HG03196 (cell line): ENCODE measurements around the gene AHRR.
"Not testable (repeated sequence)": the region's sequence is repeated elsewhere in the genome, so short reads cannot be mapped to it uniquely, and the experiment has no call there.

Source experiments
- ATAC-seq: cut with Tn5 transposase; IDR thresholded peaks from one replicate; pipeline ENCODE4 v1.9.1; 2021; ENCODE audit not compliant: unreplicated experiment

AHRR gene

DNA sequence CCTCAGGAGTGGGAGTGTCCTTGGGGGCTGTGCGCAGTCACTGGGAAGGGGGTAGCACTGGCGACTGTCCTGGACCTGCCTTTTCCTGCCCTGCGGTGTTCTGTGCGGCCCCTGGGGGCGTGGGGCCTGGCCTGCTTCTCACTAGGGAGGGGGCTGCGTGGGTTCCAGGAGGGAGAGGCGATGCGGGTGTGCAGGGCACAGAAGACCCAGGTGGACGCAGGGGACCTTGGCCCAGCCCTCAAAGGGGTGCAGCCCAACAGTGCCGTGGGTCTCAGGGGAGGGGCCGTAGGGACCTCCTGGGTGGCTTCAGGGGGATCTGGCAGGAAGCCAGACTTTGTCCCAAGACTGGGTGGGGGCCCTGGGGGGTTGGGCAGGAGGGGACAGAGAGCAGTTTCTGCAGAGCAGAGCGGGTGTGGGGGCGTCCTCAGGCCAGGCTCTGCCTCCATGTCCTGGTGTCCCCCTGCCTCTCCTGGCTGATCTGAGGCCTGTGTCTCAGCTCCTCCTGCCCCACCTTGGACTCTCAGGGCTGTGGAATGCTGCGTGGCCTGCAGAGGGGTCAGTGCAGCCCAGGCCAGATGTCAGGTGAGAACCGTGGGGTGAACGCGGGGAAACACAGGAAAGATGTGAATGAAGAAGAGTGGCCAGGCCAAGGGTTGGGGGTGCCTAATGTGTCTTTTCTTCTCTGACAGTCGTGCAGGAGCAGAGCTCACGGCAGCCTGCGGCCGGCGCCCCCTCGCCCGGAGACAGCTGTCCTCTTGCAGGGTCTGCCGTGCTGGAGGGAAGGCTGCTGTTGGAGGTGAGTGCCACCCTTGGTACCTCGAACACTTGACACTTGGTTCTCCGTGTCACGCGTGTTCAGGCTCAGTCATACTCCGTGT lies 54.6 kb downstream of the AHRR start:
- ATAC-seq, result no peak

DNA sequence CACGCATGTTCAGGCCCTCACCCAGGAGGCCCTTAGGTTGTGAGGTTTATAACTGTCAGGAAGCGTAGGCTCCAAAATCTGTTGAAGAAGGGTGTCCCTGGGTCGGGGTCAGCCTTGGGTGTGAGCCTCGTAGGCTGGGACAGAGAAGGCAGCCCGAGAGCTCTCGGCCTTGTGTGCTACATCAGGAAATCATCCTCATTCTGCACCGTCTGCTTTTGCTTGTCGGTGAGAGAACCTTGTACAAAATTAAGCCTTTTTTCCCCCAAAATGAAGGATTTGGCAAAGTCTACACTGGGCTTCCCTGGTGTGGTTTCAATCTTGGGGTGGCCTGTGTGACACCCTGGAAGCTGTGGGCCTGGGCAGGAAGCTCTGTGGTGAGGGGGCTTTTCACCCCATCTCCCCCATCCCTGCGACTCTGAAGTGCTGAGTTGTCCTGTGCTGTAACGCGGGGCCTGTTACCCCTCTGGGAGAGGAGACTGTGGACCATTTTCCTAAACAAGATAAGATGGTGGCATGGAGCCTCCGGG lies 55.3 kb downstream of the AHRR start:
- no peak for ATAC-seq

DNA sequence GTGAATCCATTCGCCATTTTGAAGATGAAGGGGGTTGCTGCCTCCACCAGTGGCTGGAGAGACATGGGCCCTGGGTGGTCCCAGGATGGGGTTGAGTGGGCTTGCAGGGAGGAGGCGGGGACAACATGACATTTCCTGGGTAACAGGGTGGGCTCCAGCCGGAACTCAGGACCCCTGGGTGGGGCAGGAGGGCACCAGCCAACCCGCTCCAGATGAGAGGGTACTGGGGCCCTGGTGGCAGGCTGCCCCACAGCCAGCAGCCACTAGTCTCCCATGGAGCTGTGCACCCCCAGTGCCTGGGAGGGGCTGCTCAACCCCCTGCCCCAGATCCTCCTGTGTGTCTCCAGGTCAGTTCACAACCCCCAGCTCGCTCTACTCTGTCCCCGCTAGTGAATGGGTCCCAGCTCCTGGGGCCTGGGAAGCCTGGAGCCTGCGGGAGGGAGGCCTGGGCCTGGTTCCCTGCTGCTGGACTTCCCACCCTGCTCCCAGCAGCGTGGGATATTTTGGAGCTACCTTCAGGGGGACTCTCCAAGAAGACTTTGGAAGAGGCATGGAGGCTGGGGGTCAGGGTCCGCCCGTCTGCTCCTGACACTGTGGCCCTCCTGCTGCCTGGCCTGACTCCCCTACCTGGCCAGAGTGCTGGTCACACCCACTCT lies 55.9 kb downstream of the AHRR start:
- ATAC-seq, result no peak

DNA sequence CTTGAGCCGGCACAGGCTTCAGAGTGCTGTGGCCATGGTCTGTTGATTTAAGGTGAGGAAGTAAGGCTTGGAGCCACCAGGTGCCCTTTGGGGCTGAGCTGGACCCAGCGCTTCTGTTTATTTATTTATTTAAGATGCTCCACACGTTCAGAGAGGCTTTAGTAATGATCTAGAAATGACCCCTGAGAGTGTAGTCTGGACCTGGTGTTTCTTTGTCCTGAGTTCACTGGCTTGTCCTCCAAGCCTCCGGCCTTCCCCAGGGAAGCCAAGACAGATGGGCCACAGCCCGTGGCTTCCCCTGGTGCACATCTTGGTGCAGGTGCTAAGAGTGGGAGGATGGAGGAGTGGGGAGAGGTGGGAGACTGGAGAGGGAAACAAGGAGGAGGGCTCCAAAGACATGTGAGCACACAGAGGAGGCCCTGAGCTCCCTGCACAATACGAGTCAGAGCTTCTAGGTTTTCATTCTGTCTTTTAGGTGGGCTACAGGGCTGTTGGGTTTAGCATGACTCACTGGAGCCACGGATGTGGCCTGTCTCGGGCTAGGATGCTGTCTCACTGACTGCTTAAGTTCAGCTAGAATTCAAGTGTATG lies 56.9 kb downstream of the AHRR start:
- ATAC-seq, result no peak

DNA sequence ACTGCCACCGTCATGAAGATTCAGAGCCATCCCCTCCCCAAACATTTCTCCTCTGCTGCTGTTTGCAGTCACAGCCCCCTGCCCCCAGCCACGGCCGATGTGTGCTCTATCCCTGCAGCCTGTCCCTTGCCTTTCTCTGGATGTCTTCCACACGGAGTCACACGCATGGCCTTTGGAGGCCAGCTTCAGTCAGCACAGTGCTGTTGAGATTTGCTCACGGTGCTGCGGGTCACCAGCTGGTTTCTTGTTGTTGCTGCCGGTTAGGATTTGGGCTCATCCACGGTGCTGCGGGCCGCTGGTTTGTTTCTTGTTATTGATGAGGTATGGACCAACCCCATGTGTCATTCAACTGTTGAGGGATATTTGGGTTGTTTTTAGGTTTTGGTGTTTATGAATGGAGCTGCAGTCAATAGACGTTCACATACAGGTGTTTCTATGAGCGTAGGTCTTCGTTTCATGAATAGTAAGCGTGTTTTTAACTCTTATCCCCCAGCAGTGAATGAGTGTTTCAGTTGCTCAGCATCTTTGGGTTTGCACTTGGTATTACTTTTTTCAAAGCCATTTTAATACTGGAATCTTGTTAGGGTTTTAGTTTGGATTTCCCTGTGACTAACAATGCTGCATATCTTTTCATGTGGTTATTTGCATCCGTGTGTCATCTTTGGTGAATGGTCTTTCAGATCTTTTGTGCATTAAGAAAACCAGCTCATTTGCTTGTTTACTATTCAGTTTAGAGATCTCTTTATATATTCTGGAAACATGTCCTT lies 57.6 kb downstream of the AHRR start:
- ATAC-seq, result no peak

DNA sequence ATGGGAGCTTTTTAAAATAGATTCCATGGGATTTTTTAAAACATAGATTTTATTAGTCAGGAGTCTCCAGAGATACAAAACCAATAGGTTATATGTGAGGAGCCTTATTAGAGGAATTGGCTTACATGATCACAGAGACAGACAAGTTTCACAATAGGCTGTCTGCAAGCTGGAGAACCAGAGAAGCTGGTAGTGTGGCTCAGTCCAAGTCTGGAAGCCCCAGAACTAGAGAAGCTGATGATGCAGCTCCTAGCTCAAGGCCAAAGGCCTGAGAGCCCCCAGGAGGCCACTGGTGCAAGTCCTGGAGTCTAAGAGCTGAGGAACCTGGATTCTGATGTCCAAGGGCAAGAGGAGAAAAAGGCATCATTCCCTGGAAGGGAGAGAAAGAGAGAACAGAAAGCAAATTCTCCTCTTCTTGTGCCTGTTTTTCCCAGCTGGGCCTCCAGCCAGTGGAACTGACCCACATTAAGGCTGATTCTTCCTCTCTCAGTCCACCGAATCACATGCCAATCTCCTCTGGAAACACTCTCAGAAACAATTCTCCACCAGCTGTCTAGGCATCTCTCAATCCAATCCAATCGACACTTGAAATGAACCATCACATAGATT lies 59.3 kb downstream of the AHRR start:
- no peak for ATAC-seq

DNA sequence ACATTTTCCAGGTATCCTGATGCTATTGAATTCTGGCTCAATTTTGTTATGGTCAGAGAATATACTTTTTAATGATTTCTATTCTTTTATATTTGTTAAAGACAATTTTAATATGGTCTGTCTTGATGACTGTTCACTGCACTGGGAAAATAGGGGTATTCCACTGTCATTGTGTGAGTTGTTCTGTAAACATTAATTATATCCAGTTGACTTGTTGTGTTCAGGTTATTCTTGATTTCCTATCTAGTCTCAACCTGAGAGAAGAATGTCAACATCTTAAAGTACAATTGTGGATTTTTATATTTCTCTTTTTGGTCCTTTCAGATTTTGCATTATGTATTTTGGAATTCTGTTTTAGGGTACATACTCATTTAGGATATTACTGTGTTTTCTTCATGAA lies 61.6 kb downstream of the AHRR start:
- no peak for ATAC-seq

DNA sequence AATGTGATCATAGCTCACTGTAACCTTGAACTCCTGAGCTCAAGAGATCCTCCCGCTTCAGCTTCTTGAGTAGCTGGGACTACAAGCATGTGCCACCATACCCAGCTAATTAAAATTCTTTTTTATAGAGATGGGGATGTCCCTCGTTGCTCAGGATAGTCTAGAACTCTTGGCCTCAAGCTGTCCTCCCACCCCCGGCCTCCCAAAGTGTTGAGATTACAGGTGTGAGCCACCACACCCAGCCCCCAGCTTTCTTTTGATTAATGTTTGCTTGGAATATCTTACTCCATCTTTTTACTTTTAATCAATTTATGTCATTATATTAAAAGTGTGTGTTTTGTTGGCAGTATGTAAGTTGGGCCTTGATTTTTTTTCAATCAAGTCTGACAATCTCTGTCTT lies 62.1 kb downstream of the AHRR start:
- ATAC-seq, result no peak

DNA sequence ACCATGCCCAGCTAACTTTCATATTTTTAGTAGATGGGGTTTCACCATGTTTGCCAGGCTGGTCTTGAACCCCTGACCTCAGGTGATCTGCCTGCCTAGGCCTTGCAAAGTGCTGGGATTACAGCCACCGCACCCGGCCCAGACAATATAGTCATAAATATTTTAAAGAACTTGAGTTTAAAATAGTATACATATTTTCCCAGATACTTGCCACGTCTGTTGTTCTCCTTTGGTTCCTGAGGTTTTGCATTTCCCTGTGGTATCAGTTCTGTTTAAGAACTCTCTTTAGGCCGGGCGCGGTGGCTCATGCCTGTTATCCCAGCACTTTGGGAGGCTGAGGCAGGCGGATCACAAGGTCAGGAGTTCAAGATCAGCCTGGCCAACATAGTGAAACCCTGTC lies 63.1 kb downstream of the AHRR start:
- ATAC-seq, result not testable (repeated sequence)

DNA sequence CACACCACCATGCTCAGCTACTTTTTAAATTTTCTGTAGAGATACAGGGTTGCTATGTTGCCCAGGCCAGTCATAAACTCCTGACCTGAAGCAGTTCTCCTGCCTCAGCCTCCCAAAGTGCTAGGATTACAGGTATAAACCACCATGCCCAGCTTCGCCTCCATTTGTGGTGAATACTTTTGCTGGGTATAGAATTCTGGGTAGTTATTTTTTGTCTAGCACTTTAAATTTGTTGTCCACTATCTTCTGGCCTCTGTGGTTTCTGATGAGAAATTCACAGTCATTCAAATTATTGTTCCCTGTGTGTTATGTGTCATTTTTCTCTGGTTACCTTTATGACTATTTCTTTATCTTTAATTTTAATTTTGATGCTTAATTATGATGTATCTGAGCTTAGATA lies 63.8 kb downstream of the AHRR start:
- ATAC-seq, result no peak

DNA sequence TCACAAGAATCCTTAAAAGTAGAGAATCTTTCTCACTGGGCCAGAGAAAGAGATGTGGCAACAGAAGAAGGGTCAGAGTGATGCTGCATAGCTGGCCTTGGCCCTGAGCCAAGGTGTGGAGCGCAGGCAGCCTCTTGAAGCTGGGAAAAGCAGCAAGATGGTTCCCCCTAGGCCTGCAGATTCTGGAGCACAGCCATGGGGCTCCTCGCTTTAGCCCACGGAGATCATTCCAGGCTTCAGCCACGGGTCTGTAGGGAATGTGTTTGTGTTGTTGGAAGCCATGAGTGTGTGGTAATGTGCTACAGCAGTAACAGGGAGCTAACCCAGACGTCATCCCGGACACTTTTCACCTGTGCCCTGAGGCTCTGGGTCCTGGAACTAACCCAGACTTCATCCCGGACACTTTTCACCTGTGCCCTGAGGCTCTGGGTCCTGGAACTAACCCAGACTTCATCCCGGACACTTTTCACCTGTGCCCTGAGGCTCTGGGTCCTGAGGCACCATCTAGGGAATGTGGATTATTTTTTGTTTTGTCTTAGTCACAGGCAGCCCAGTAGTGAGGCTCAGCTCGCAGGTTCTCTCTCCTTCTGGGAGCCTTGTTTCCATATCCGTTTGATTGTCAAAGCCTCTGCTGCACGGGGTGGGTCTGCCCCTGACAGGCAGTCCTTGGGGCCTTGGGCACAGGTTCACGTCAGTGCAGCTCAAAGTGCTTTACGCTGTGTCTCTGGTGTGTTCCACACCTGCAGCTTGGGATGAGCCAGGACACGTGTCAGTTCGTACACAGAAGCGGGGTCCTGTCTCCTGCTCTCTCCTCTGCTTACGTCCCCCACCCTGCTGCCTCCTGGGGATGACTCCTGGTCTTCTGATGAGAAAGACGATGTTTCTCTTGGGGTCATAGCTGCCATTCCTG lies 65.2 kb downstream of the AHRR start:
- no peak for ATAC-seq

DNA sequence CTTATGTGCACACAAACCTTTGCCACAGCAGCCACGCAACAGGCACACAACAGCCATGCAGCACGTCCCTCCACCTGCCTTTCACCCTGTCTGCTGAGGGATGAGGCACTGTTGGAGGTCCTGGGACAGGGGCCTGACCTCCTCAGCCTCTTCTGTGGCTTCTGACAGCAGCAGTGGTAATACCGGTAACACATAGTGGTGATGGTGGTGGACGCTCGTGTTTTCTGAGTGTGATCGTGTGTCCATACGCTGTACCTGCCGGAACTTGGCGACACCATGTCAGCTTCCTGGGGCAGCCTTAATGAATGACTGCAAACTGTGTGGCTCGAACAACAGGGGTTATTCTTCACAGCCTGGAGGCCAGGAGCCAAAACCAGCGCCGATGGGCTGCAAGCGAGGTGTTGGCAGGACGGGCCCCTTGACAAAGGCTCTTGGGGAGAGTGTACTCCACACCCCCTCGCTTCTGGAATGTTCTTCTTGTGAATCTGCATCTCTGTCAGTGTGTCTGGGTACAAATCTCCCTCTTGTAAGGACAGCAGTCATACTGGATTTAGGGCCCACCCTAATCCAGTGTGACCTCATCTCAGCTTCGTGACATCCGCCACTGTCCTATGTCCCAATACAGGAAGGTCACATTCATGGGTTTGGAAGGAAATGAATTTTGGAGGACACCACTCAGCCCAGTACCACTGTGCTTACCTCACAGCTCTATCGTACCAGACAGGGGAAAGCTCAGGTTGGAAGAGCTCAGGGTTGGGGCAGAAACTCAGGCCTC lies 66.2 kb downstream of the AHRR start:
- ATAC-seq, result no peak

DNA sequence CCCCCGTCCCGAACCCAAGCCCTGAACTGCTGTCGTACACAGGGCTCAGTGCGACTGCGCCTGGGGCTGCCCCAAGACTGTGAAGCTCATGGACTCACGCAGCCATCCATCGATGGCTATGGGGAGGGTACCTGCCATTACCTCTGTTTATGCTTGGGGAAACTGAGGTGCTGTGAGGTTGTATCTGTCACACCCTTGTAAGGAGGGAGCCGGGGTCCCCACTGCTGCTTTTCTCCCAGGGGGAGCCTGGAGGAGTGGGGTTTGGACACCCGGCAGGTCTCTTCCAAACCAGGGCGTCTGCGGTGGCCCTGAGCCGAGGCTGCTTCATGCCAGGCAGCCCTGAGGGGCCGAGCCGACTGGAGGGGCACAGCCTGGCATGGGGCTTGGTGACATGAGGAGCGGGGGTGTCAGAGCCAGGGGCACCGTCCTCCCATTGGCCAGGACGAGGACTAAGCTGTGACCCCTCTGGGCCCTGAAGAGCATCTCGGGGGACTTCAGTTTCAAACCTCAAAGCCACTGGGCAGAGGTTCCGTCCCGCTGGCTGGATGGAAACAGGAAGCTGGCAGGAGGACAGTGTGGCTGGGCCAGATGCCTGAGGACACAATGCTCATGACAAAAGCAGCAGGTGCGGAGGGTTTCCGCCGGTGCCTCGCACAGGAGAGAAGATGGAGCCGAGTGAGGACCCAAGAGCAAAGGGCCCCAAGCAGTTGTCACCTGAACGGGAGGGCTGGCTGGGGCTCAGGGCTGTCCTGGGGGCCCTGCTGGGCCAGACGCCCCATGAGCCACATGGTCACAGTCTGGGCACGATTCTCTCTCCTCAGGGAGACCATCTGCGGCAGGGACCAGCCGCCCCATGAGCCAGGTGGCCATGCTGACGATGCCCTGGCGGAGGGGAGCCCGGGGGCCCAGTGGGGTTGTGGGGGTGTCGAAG lies 67.0 kb downstream of the AHRR start:
- no peak for ATAC-seq

DNA sequence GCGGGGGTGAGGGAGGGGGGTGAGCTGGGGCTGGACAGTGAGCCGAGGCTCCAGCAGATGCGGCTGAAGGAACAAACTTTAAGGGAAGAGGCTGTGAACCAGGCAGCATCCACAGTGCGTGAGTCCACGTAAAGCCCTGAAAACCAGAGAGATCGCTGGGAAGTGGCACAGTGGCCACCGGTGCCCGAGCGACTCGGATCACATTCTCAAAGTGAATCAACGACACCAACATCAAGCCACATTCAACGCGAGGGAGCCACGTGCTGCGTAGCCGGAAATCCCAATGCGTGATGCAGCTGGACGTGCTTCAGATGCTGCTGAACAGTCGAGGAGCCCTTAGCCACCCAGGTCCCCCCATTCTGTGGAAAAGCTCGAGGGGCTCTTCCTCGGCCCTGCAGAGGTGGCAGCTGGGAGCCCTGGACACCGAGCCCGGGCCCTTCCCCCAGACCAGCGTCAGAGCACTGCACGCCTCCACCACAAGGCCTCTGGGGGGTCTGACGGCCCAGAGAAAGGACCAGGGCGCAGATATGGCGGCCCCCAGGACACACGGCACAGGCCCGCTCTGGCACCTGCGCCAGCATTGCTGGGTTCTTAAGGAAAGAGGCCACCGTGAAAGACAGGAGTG lies 67.8 kb downstream of the AHRR start:
- ATAC-seq, result no peak

DNA sequence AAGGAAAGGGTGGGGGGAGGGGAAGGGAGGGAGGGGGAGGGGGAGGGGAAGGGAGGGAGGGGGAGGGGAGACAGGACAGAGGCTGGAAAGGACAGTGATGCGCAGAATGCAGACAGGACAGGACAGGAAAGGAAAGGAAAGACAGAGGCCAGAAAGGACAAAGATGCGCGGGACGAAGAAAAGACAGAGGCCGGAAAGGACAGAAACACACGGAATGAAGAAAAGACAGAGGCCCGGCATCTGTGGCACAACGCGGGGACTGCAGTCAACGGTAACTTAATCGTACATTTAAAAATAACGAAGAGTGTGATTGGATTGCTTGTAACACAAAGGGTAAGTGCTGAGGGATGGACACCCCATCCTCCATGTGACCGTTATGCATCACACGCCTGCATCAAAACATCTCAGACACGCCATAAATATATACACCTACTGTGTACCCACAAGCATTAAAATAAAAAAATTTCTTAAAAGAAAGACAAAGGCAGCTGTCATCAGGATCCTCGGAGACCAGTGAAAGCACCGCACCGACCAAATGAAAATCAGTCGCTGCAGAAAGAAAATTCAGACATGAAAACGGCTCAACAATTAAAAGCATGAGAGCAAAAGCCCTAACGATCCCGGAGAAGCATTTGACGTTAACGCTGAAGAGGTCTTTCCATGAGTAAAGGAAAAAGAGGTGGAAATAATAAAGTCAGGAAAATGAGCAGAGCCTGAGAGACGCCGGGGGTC lies 68.5 kb downstream of the AHRR start:
- no peak for ATAC-seq

DNA sequence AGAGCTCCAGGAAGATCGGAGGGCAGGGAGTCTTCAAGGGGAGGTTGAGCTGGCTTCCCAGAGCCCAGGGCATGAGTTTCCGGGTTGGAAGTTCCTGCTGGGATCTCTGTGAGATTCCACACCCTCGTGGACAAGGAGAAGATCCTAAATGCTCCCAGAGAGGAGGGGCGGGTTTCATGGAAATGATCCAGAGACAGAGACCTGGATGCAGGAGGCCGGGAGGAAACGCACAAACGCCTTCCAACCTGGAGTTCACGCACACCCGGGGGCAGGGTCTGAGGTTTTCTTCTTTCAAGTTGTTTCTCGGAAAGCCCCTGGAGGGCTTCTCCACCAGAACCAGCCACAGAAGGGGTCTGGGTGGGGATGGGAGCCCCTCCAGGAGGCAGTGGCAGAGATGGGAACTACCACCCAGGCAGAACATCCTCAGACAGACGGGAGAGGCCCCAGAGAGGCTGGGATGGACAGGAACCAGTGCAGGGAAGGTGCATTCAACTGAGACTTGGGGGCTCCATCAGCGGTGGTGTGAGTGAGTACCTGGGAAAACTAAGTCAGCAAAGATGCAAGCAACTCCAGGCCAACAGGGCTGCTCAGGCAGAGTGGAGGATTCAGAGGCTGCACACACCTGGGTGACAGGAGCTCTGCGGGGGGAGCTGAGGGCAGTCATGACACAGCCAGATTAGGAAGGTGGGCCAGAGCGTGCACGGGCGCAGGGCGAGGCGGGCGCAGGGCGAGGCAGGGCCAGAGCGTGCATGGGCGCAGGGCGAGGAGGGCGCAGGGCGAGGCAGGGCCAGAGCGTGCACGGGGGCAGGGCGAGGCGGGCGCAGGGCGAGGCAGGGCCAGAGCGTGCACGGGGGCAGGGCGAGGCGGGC lies 69.3 kb downstream of the AHRR start:
- no peak for ATAC-seq
